GM21825 (cell line): Measurements from ENCODE around the gene FOXRED2.
"Not testable (repeated sequence)": the region's sequence is repeated elsewhere in the genome, so short reads cannot be mapped to it uniquely, and the experiment has no call there.

Source experiments
- ATAC-seq: cut with Tn5 transposase; IDR thresholded peaks from one replicate; pipeline ENCODE4 v1.9.1; 2021; ENCODE audit warnings: mild to moderate bottlenecking, moderate library complexity; ENCODE audit not compliant: unreplicated experiment

Gene FOXRED2

GRCh38 chr22:36470162-36470993 lies 36.5 kb downstream of the FOXRED2 start:
- ATAC-seq = no peak

- no peak for ATAC-seq
Measured at GRCh38 chr22:36469094-36469710, 37.6 kb downstream of the FOXRED2 start.

GRCh38 chr22:36467946-36468345 lies 38.9 kb downstream of the FOXRED2 start:
- ATAC-seq = no peak

- ATAC-seq = no peak
Measured at GRCh38 chr22:36467042-36467810, 39.6 kb downstream of the FOXRED2 start.

- no peak for ATAC-seq
Measured at GRCh38 chr22:36466258-36466657, 40.6 kb downstream of the FOXRED2 start.

GRCh38 chr22:36465232-36466021 lies 41.4 kb downstream of the FOXRED2 start:
- no peak for ATAC-seq

GRCh38 chr22:36464715-36465231 lies 42.1 kb downstream of the FOXRED2 start:
- ATAC-seq = no peak

GRCh38 chr22:36463783-36464184 lies 43.1 kb downstream of the FOXRED2 start:
- ATAC-seq = no peak

GRCh38 chr22:36461665-36462649 lies 44.9 kb downstream of the FOXRED2 start:
- ATAC-seq = no peak

GRCh38 chr22:36460202-36460601 lies 46.6 kb downstream of the FOXRED2 start:
- no peak for ATAC-seq

GRCh38 chr22:36457688-36458450 lies 49.0 kb downstream of the FOXRED2 start:
- no peak for ATAC-seq

GRCh38 chr22:36456464-36456845 lies 50.4 kb downstream of the FOXRED2 start:
- no peak for ATAC-seq

GRCh38 chr22:36455571-36456463 lies 51.0 kb downstream of the FOXRED2 start:
- ATAC-seq = no peak

GRCh38 chr22:36454916-36455570 lies 51.8 kb downstream of the FOXRED2 start:
- ATAC-seq = peak; percentile 64

GRCh38 chr22:36453855-36454378 lies 52.9 kb downstream of the FOXRED2 start:
- no peak for ATAC-seq

GRCh38 chr22:36452978-36453607 lies 53.7 kb downstream of the FOXRED2 start:
- ATAC-seq = not testable (repeated sequence)
